NCI-H1694 treated with DMSO at 0.1 percent for 48 hours (cell line): ENCODE data around the gene OR56A3.
"Not testable (repeated sequence)": the region's sequence is repeated elsewhere in the genome, so short reads cannot be mapped to it uniquely, and the experiment has no call there.

Experiments
- DNase-seq: peaks from one replicate; lab custom pipeline; 2025; lab: John Stamatoyannopoulos, UW

OR56A3 gene, protein sequence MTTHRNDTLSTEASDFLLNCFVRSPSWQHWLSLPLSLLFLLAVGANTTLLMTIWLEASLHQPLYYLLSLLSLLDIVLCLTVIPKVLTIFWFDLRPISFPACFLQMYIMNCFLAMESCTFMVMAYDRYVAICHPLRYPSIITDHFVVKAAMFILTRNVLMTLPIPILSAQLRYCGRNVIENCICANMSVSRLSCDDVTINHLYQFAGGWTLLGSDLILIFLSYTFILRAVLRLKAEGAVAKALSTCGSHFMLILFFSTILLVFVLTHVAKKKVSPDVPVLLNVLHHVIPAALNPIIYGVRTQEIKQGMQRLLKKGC

DNA sequence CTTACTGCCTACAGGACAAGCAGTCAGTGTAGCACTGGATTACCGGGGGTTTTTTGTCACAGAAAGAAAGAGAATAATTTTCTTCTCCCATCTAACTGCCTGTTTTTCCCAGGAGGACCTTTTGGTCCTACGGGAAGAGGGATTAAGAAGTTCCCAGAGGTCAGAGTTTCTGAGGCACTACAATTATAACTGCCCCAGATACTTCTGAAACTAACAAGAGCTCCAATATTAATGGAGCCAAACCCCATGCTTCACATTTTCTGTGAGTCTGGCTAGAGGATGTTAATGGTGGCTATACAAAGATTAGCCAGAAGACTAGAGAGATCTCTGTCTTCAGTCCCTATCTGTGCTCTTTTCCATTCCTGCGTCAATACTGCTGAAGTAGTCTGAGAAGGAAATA is at the start of gene OR56A3:
Gene OR56A3, plus strand, starts transcription at position 301 of the 400 bp plus-strand sequence. CDS start 5,096 bp downstream, outside the sequence.
- no peak for DNase-seq

DNA sequence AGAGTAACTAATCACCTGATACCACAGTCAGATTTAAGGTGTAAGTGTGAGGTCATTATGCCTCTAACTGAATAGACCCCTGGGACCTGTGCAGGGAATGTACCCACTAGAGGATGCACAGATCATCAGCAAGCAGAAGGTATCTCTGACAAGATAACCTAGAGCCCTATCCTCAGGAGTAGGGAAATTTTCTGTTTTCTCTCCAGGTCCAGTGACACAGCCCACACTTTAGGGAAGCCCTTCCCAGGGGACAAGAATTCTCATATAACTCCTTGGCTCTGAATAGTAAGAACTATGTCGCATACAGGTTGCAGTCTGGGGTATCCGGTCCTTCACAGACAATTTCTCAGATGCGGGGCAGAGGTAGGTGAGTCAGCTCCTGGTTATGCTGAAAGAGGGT is 49.1 kb upstream of the OR56A3 start, which contains the start of gene OR52E5:
Gene OR52E5, plus strand, starts transcription at position 301 of the 400 bp plus-strand sequence. CDS start 7,569 bp downstream, outside the sequence.
- no peak for DNase-seq

DNA sequence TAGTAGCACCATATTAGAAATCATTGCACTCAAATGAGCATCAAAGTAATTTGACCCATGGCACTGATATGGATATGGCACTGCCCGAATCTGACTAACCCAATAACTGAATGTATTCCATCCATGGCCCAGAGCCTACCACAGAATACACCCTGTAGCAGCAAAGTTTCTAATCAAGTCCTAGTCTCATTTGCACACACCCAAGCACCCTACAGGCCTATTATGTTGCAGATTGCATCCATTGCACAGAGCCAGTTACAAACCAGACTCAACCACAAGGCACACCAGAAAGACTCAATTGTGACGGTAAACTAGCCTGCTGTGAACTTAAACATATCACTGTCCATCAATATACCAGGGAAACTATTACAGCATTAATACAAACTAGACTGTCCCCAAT is 42.5 kb upstream of the OR56A3 start:
- DNase-seq, result no peak

DNA sequence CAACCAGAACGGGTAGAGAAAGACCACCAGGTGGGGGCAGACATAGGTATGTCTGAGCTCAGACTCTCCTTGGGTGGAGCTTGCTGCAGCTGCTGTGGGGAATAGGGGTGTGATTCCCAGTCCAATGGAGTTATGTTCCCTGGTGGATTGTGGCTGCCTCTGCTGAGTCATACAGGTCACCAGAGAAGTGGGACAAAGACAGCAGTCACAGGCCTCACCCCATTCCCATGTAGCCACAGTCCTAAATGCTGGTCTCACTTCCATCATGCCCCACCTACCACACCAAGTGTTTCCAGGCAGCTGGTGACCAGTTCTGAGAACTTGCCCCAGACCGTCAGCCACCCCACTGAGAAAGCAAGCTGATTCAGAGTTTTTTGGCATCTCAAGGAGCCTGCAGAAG is 31.5 kb upstream of the OR56A3 start:
- no peak for DNase-seq

DNA sequence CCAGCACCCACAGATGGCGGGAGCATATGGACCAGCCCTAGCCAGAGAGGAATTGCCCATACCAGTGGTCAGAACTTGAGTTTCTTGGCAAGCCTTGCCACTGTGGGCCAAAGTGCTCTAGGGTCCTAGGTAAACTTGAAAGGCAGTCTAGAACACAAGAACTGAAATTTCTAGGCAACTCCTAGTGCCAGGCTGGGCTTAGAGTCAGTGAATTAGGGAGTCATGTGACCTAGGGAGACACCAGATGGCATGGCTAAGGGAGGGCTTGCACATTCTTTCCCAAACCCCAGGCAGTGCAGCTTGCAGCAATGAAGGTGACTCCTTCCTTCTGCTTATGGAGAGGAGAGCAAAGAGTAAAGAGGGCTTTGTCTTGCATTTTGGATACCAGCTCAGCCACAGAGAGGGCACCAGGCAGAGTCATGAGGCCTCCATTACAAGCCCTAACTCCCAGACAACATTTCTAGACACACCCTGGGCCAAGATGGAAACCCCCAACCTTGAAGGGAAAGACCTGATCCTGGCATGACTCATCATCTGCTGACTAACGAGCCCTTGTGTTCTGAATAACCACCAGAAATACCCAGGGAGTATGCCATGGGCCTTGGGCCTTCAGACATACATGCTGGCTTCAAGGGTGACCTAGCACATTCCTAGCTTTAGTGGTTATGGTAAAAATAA is 19.2 kb upstream of the OR56A3 start:
- no peak for DNase-seq

DNA sequence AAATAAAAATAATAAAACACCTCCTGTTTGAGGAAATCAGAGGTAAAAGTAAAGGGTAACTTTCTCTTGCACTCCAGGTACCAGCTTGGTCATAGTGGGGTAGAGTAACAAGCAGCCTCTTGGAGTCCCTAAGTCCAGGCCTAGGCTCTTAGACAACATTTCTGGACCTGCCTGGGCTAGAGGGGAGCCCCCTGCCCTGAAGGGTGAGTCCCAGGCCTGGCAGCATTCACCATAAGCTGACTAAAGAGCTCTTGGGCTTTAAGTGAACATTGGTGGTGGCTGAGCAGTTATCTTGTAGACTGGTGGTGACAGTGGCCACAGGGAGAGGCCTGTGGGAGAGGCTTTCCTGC is 18.6 kb upstream of the OR56A3 start:
- no peak for DNase-seq

DNA sequence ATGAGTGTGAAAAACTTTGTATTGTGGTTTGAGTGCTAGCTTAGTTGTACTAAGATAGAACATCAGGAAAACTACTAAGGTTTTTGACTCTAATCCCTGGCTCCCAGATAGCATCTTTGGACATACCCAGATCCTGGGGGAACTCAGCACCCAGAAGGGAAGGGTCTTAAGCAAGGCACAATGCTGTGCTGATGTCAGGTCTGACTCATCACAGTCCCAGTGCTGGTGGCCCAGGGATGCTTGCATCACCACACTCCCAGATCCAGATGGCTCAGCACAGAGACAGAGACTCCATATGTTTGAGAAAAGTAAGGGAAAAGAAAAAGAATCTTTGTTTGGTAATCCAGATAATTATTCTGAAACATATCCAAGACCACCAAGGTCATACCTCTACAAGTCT is 18.3 kb upstream of the OR56A3 start:
- no peak for DNase-seq

DNA sequence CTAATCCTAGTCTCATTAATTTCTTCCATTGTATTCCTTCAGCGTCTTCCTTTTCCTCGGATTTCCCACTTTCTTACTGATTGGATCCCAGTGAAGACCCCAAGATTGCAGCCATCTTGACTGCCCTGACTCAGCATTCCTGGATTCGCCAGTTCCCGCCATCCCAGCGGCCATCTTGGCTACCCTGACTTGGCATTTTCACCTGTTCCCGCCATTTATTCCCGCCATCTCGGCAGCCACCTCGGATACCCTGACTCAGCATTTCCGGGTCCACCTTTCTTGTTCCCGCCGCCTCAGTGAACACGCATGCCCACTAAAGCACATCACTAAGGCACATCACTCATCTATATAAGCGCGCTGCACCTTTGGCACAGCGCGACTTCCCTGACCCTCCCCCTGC is 13.8 kb upstream of the OR56A3 start:
- DNase-seq, result no peak

DNA sequence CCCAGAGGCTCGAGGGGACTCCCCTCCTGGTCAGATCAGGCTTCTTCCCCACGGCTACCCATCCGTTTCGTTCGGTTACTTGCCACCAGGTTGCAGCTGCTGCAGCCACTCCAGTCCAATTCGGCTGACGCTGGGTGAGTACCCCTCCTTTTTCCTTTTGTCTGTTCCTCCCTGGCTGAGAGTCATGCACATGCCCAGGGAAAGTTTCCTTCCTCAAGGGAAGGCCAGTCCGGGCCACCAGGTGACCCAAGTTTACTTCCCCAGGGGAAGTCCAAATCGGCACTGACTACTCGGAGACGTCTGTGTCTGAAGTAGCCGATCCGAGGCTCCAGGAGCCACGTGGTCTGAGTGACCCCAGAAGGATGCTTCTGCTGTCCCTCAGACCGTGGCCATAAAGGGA is 13.2 kb upstream of the OR56A3 start:
- no peak for DNase-seq

DNA sequence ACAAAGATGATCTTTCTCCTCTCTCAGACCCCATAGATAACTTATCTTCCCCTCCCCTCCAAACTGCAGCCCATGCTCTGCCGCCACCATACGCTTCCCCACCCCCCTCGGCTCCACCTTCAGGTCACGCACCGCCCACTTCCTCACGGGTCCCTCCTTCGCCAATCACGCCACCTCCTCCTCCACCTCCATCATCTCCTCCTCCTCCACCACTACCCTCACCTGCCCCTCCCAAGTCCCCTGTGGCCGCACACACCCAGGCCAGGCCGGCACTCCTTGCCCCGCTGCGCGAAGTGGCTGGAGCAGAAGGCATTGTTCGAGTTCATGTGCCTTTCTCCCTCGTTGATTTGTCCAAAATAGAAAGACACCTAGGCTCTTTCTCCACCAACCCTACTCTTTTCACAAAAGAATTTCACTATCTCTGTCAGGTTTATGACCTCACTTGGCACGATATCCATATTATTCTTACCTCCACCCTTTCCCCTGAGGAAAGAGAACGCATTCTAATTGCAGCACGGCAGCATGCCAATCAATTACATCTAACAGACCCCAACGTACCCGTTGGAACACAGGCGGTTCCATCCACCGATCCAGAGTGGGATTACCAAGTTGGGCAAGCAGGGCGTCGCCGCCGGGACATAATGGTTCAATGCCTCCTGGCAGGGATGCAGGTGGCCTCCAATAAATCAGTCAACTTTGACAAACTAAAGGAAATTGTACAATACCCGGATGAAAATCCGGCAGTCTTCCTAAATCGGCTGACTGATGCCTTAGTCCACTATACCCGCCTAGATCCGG is 12.3 kb upstream of the OR56A3 start:
- DNase-seq, result no peak

DNA sequence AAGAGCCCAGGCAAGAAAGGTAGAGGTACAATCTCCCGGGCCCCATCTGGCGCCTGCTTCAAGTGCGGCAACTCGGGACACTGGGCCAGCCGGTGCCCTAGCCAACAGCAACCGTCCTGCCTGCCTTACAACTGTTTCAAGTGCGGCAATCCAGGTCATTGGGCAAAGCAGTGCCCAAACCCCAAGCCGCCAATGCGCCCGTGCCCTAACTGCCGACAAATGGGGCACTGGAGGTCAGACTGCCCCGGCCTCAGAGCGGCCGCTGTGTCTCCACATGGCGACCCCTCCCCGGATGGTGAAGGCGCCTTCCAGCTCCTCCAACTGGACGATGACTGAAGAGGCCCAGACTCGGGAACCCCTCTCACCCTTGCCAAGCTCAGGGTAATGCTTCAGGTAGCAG is 11.4 kb upstream of the OR56A3 start:
- no peak for DNase-seq

DNA sequence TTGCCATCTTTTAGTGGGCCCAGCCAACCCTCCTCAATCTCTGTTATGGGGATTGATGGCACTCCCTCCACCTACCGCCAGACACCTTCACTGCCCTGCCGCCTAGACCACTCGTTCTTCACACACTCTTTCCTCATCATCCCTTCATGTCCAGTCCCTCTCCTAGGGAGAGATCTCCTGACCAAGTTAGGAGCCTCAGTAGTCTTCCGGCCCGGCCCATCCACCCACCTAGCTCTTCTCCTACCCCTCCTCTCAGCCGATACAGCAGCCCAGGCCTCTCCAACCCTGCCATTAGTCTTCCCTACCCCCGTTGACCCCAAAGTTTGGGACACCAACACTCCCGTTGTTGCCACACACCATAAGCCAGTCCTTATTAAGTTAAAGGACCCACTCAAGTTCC is 11.0 kb upstream of the OR56A3 start:
- no peak for DNase-seq

DNA sequence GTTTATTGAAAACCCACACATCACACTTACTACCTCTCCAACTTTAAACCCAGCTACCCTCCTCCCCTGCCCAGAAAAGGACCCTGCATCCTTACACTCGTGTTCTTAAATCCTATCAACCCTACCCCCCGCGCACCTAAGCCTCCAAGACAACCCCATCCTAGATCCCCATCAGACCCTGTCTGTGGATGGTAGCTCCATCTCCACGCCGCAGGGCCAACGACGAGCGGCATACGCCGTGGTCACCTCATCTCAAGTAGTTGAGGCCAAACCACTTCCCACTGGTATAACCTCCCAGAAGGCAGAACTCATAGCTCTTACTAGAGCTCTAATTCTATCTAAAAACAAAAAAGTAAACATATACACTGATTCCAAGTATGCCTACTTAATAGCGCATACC is 9.4 kb upstream of the OR56A3 start:
- DNase-seq, result no peak

DNA sequence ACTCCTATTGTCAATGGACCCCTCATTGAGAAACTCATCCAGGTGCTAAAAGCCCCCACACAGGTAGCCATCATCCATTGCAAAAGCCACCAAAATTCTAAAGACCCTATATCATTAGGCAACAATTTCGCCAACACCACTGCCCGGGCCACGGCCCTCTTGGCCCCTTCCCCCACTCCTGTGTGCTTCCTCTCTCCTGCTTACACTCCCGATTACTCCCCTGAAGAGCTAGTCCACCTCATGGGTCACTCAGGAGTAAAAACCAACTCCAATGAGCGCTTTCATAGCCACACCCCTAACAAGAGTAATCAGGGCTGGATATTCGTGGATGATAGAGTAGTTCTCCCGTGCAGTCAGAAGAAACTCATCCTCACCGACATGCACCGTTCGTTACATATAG is 8.9 kb upstream of the OR56A3 start:
- no peak for DNase-seq

DNA sequence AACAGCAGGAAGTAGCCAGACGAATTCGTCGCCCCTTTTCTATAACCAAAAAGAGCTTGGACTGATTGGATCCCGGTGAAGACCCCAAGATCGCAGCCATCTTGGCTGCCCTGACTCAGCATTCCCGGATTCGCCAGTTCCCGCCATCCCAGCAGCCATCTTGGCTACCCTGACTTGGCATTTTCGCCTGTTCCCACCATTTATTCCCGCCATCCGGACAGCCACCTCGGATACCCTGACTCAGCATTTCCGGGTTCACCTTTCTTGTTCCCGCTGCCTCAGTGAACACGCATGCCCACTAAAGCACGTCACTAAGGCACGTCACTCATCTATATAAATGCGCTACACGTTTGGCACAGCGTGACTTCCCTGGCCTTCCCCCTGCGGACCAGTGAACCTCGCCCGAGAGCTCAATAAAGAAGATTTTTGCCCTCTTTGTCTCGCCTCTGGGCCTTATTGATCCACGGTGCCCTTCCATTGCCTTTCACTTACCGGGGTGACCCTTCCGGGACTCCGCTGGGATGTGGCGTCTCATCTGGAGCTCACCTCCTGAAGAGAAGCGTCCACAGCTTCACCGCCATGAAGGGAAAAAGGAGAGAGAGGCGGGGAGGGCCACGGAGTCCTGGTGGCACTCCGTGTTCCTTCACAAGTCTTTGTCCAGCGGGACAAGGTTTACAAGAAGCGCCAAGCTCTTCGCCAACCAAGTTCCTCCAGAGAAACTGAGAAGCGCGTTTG is 4.0 kb upstream of the OR56A3 start:
- no peak for DNase-seq

DNA sequence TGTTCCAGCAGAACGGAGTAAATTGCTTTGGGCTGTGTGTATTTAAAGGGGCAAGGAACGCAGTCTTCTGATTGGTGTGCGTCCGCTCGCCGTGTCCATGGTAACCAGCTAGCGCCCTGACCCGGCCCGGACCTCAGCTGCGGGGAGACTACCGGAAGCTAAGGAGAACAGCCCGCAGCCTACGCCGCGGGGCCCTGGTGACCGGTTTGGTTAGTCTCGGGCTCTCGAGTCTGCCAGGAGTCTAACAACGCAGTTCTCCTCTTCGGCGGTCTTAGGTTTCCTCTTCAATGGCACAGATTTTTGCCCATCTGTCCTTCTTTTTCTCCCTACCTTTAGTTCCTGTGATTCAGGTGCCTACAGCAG is 3.5 kb upstream of the OR56A3 start:
- no peak for DNase-seq

DNA sequence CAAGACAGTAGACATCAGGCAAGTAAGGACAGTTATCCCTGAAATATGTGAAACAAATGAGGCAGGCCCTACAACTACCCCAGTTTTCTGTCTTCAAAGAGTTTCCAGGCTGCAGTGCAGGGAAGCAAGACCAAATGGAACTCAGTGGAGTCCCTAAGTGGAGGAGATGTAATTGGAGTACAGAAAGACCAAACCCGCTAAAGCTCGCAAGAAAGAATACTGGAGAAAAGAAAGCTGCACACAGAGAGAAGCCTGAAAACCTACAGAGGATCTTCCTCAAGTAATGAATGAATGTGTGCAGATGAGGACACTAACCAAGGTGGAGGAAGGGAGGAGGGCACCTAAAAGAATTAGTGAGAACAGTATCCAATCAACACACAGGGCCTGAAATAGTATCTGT is 1.3 kb upstream of the OR56A3 start:
- DNase-seq, result no peak

DNA sequence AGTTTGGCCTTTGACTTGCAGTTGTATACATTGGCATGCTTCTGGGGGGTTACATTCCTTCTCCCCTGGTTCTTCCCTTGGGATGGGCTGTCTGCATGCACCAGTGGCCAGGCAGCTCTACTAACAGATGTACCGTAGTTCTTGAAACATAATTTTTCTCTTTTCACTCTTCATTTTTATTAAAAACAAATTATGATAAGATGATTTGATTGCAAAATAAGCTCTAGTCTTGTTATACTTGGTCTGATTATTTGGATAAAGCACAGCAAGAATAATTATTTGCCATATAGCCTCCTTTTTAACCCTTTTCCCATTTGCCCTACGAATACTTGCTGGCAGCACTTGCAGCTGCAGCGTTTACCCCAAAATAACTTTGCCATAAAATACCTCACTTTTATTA is 13.5 kb downstream of the OR56A3 start:
- no peak for DNase-seq

DNA sequence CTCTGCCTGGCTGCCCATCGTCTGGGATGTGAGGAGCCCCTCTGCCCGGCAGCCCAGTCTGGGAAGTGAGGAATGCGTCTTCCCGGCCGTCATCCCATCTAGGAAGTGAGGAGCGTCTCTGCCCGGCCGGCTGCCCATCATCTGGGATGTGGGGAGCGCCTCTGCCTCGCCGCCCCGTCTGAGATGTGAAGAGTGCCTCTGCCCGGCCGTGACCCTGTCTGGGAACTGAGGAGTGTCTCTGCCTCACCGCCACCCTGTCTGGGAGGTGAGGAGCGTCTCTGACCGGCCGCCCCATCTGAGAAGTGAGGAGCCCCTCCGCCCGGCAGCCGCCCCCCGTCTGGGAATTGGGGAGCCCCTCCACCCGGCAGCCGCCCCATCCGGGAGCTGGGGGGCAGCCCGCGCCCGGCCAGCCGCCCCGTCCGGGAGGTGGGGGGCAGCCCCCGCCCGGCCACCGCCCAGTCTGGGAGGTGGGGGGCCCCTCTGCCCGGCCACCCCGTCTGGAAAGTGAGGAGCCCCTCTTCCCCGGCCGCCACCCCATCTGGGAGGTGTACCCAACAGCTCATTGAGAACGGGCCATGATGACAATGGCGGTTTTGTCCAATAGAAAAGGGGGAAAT is 18.8 kb downstream of the OR56A3 start:
- DNase-seq, result not testable (repeated sequence)

DNA sequence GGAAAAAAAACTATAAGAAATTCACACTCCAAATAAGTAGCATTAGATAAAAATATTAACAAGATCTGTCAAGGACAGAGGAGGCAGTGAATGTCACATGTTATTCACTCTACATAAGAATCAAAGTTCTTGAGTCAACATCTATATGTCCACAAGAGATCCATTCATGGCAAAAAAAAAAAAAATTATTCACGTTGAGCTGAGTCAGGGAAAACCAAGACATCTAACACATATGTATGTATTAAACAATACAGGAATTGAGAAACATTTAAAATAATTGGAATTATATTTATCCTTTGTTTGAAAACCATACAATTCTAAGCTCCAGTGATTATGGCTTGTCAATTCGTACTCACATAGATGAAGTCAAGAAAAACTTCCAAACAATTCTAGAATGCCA is 24.9 kb downstream of the OR56A3 start:
- DNase-seq, result no peak

DNA sequence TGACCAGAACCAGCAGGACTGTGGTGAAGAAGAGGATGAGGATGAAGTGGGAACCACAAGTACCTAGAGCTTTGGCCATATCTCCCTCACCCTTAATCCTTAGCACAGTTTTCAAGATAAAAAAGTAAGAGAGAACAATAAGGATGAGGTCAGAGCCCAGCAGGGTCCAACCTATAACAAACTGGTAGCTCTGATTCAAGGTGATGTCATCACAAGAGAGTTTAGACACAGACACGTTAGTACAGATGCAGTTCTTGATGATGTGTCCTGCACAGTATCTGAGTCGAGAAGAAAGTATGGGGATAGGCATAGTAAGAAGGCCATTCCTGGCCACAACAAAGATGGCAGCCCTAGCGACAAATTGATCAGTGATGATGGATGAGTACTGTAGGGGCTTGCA is 25.7 kb downstream of the OR56A3 start:
- no peak for DNase-seq

DNA sequence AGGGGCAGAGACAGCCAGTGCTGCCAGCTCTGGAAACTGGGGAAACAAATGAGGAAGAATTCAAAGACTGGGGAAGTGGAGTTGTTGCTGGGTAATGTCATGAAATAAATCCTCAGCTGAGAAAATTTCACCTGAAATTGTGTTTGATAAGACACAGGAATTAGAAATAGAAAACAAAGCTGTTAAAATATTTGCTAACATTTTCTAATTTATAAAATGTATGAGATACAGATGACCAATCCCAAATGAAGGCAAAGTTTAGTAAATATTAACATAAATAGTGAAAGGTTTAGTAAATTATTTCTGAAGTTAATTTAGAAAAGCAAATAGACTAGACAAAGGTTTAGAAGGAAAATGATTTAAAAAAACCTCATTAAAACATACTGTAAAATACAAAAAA is 26.3 kb downstream of the OR56A3 start, which contains the start of gene OR56A5:
Gene OR56A5, minus strand, starts transcription at position 101 of the 400 bp plus-strand sequence. Its CDS starts 0 bp downstream, at position 101.
- DNase-seq, result no peak
